GM12878 (cell line): ENCODE measurements around the gene CCR3.

Source experiments
- RAD21 ChIP-seq: IDR thresholded peaks from 2 replicates; pipeline ENCODE4 v1.6.1; 2011; ENCODE audit warnings: mild to moderate bottlenecking, low read depth, low read length, moderate library complexity; ENCODE audit not compliant: insufficient read depth
- TAF1 ChIP-seq: IDR thresholded peaks from 2 replicates; pipeline ENCODE4 v1.6.1; 2011; ENCODE audit warnings: mild to moderate bottlenecking, low read depth, low read length, borderline replicate concordance
- TF ChIP-seq, protein P1 (sequence below), 3 experiments: IDR thresholded peaks in 2 of 3; conservative IDR thresholded peaks in 1 of 3; 2 replicates each; pipeline ENCODE4 v1.5.1; 2011; ENCODE audit warnings: low read depth in 3 of 3, low read length in 3 of 3, mild to moderate bottlenecking in 3 of 3, control low read depth in 2 of 3, moderate library complexity in 2 of 3, inconsistent platforms in 1 of 3, mixed read lengths in 1 of 3; ENCODE audit not compliant: control insufficient read depth in 2 of 3, insufficient read depth in 1 of 3; ENCODE audit errors: extremely low read depth in 1 of 3
- TF ChIP-seq, protein P2 (sequence below): IDR thresholded peaks from 2 replicates; pipeline ENCODE4 v1.6.1; 2011; ENCODE audit warnings: mild to moderate bottlenecking, low read depth, low read length, moderate library complexity; ENCODE audit not compliant: insufficient replicate concordance

DNA sequence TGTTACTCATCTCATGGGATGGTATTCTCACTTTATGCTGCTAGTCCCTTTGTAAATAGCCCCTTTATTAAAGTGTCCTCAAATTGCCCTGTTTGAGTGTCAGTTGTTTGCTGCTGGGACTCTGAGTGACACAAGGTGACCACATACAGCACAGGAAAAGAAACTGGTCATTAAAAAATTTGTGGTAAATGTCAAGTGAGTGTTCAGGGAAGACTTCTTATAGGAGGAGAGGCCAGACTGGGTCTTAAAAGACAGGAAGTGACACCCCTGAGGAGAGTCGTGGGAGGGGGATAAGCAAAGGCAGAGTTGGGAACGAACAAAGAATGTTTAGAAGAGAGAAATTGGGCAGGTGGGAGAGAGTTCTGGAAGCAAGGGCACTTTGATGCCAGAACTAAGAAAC lies 35.2 kb downstream of the CCR3 start:
- TF ChIP-seq, protein P1, sequence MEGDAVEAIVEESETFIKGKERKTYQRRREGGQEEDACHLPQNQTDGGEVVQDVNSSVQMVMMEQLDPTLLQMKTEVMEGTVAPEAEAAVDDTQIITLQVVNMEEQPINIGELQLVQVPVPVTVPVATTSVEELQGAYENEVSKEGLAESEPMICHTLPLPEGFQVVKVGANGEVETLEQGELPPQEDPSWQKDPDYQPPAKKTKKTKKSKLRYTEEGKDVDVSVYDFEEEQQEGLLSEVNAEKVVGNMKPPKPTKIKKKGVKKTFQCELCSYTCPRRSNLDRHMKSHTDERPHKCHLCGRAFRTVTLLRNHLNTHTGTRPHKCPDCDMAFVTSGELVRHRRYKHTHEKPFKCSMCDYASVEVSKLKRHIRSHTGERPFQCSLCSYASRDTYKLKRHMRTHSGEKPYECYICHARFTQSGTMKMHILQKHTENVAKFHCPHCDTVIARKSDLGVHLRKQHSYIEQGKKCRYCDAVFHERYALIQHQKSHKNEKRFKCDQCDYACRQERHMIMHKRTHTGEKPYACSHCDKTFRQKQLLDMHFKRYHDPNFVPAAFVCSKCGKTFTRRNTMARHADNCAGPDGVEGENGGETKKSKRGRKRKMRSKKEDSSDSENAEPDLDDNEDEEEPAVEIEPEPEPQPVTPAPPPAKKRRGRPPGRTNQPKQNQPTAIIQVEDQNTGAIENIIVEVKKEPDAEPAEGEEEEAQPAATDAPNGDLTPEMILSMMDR (IDR thresholded peaks at IDR 0.05 in 2 of 3, conservative IDR thresholded peaks at IDR 0.05 in 1 of 3; ENCODE audit: control insufficient read depth in 2 of 3, extremely low read depth in 1 of 3, insufficient read depth in 1 of 3, low read depth in 3 of 3, low read length in 3 of 3), result no peak
- no peak for TF ChIP-seq TAF1
- TF ChIP-seq, protein P2, sequence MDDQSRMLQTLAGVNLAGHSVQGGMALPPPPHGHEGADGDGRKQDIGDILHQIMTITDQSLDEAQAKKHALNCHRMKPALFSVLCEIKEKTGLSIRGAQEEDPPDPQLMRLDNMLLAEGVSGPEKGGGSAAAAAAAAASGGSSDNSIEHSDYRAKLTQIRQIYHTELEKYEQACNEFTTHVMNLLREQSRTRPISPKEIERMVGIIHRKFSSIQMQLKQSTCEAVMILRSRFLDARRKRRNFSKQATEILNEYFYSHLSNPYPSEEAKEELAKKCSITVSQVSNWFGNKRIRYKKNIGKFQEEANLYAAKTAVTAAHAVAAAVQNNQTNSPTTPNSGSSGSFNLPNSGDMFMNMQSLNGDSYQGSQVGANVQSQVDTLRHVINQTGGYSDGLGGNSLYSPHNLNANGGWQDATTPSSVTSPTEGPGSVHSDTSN, result no peak
- no peak for TF ChIP-seq RAD21
